K562 (cell line): ENCODE results near the gene SAP30BP. TPM values are rescaled to one million over a fixed set of nuclear protein-coding genes. Genes with fewer than 3 reads are reported as not detected.

Source experiments
- ATF2 ChIP-seq: sonication (generic); formaldehyde crosslinking; IDR thresholded peaks from 2 replicates; pipeline ENCODE4 v1.8.1; 2022; ENCODE audit warnings: missing genetic modification reagents
- BRD4 ChIP-seq: fragments of 200-600 bp; sonication (generic); IDR thresholded peaks from 2 replicates; pipeline ENCODE4 v1.6.1; 2017; ENCODE audit warnings: inconsistent platforms
- FOXA1 ChIP-seq: fragments of 450-650 bp; IDR thresholded peaks from 2 replicates; pipeline ENCODE4 v1.6.1; 2016; ENCODE audit warnings: mild to moderate bottlenecking, borderline replicate concordance
- FOXK2 ChIP-seq, 2 experiments: fragments of 450-650 bp; IDR thresholded peaks in 1 of 2; conservative IDR thresholded peaks in 1 of 2; 2 replicates each; pipeline ENCODE4 v1.6.1; 2016; ENCODE audit warnings: low read depth in 2 of 2, mild to moderate bottlenecking in 1 of 2
- GTF2A2 ChIP-seq: IDR thresholded peaks from 2 replicates; pipeline ENCODE4 v1.6.1; 2016; ENCODE audit warnings: mild to moderate bottlenecking, missing genetic modification characterization, missing compliant biosample characterization
- HMGN3 ChIP-seq: IDR thresholded peaks from 2 replicates; pipeline ENCODE4 v1.6.1; 2011; ENCODE audit warnings: borderline replicate concordance, low read depth, mild to moderate bottlenecking, mixed read lengths, low read length; ENCODE audit not compliant: insufficient read length; ENCODE audit errors: extremely low read depth
- KDM5B ChIP-seq: fragments of 200-600 bp; sonication (generic); IDR thresholded peaks from 2 replicates; pipeline ENCODE4 v1.6.1; 2012; ENCODE audit warnings: low read depth, mild to moderate bottlenecking, moderate library complexity, low read length, control low read depth, inconsistent platforms; ENCODE audit not compliant: insufficient replicate concordance
- MYC ChIP-seq, 2 experiments: fragments of 250-450 bp in 1 of 2; sonication (Bioruptor Pico) in 1 of 2; IDR thresholded peaks; 2 replicates each; pipeline versions ENCODE4 v1.5.1 to v1.6.1; 2012 to 2021; ENCODE audit warnings: low read depth in 2 of 2, borderline replicate concordance in 1 of 2, improper control_type of control experiment in 1 of 2, low read length in 1 of 2, mild to moderate bottlenecking in 1 of 2, moderate library complexity in 1 of 2
- PBX2 ChIP-seq, 2 experiments: IDR thresholded peaks in 1 of 2; conservative IDR thresholded peaks in 1 of 2; 2 replicates each; pipeline ENCODE4 v1.6.1; 2016; ENCODE audit warnings: low read depth in 2 of 2, mild to moderate bottlenecking in 1 of 2, missing compliant biosample characterization in 1 of 2, missing genetic modification characterization in 1 of 2, moderate library complexity in 1 of 2
- PHF20 ChIP-seq: fragments of 450-650 bp; IDR thresholded peaks from 2 replicates; pipeline ENCODE4 v1.6.1; 2018; ENCODE audit not compliant: partially characterized antibody
- POLR2A ChIP-seq: fragments of 450-650 bp; conservative IDR thresholded peaks from 2 replicates; pipeline ENCODE4 v1.6.1; 2016
- SLC30A9 ChIP-seq: fragments of 250-450 bp; sonication (Bioruptor Pico); IDR thresholded peaks from 2 replicates; pipeline ENCODE4 v1.8.0; 2022; ENCODE audit warnings: mild to moderate bottlenecking, moderate library complexity
- THRB ChIP-seq: fragments of 450-650 bp; formaldehyde crosslinking; conservative IDR thresholded peaks from 2 replicates; pipeline ENCODE4 v1.4.0; 2022; ENCODE audit warnings: mild to moderate bottlenecking, missing genetic modification characterization
- TSC22D4 ChIP-seq: fragments of 450-650 bp; IDR thresholded peaks from 2 replicates; pipeline ENCODE4 v1.6.1; 2016; ENCODE audit warnings: missing genetic modification characterization, missing biosample characterization, control low read depth
- USF1 ChIP-seq: sonication (generic); formaldehyde crosslinking; IDR thresholded peaks from 2 replicates; pipeline ENCODE4 v1.9.0; 2022; ENCODE audit warnings: mild to moderate bottlenecking, missing genetic modification reagents
- ZBTB8A ChIP-seq: fragments of 450-650 bp; IDR thresholded peaks from 2 replicates; pipeline ENCODE4 v1.6.1; 2018; ENCODE audit warnings: mild to moderate bottlenecking, moderate library complexity; ENCODE audit not compliant: partially characterized antibody
- ZFPM2 ChIP-seq: fragments of 250-450 bp; sonication (Bioruptor Pico); IDR thresholded peaks from 2 replicates; pipeline ENCODE4 v1.5.1; 2022; ENCODE audit warnings: mild to moderate bottlenecking
- ZNF431 ChIP-seq: sonication (generic); formaldehyde crosslinking; IDR thresholded peaks from 2 replicates; pipeline ENCODE4 v1.8.0; 2022; ENCODE audit warnings: mild to moderate bottlenecking, missing genetic modification reagents
- polyA plus RNA-seq, 8 experiments: library from polyadenylated mRNA; depleted of rRNA in 4 of 8; stranded (reverse) in 5 of 8; unstranded in 3 of 8; fragments of >200 nt; fragmentation: Nextera tagmentation in 2 of 8; fragmentation: Illumina TruSeq in 1 of 8; extraction: Ambion mirVana in 2 of 8; extraction: Trizol in 1 of 8; gene quantifications; 2 replicates each; pipeline versions ENCODE4 v1.2.1 to v1.2.3, GENCODE V29; 2011 to 2014; ENCODE audit warnings: inconsistent platforms in 1 of 8, missing spikeins in 1 of 8
- total RNA-seq, 7 experiments: library from RNA; depleted of rRNA in 6 of 7; stranded (reverse); fragments of >200 nt in 6 of 7; fragmentation: Illumina TruSeq in 2 of 7; extraction: Trizol in 2 of 7; gene quantifications; 2 replicates each; pipeline versions ENCODE4 v1.2.1 to v1.2.3, GENCODE V29; 2011 to 2021; ENCODE audit warnings: low replicate concordance in 1 of 7

SAP30BP gene
- total and polyA plus RNA-seq, 9 of the 15 experiments (the other 6 are each of a cell fraction or from before 2014, with no cell fraction given) = 45.3 to 154 (median 71.7) TPM

GRCh38 chr17:75754378-75755204, 87.5 kb downstream of the SAP30BP start (continued):
- TF ChIP-seq HMGN3 (peak; percentile 21), TSC22D4 (tag) (peak; percentile 78; the same call in 1 of the 2 replicates), FOXA1 (no peak), SLC30A9 (no peak), POLR2A (peak; percentile 43; the same call in 1 of the 2 replicates), USF1 (CRISPR knock-in tag) (peak; percentile 30; the same call in 1 of the 2 replicates), MYC (IDR thresholded peaks at IDR 0.05; ENCODE audit: low read depth, low read length) (peak; percentile 16; the same call in 1 of the 2 replicates), MYC (CRISPR knock-in tag; IDR thresholded peaks at IDR 0.05; ENCODE audit: borderline replicate concordance, low read depth) (no peak), ATF2 (CRISPR knock-in tag) (no peak), ZFPM2 (CRISPR knock-in tag) (no peak), BRD4 (no peak), PHF20 (peak; percentile 72), ZBTB8A (no peak), ZNF431 (CRISPR knock-in tag) (peak; percentile 33; the same call in 1 of the 2 replicates), THRB (0 out of 2 replicates have a peak, but pooled peaks have one; percentile 25), PBX2 (CRISPR knock-in tag; IDR thresholded peaks at IDR 0.05; ENCODE audit: low read depth) (no peak), PBX2 (tag; conservative IDR thresholded peaks at IDR 0.05; ENCODE audit: low read depth) (no peak), FOXK2 (conservative IDR thresholded peaks at IDR 0.05 in 1 of 2, IDR thresholded peaks at IDR 0.05 in 1 of 2; ENCODE audit: low read depth in 2 of 2) (0 out of 4 replicates have a peak, but pooled peaks of 1 of the 2 experiments have one; percentile 31), KDM5B (peak; percentile 65), GTF2A2 (tag) (no peak)
